GM18519 (cell line): ENCODE measurements around the gene CNOT6.

Experiments
- ATAC-seq: cut with Tn5 transposase; IDR thresholded peaks from one replicate; pipeline ENCODE4 v1.9.1; 2021; ENCODE audit warnings: mild to moderate bottlenecking, moderate library complexity; ENCODE audit not compliant: unreplicated experiment, low FRiP score

CNOT6 gene

DNA sequence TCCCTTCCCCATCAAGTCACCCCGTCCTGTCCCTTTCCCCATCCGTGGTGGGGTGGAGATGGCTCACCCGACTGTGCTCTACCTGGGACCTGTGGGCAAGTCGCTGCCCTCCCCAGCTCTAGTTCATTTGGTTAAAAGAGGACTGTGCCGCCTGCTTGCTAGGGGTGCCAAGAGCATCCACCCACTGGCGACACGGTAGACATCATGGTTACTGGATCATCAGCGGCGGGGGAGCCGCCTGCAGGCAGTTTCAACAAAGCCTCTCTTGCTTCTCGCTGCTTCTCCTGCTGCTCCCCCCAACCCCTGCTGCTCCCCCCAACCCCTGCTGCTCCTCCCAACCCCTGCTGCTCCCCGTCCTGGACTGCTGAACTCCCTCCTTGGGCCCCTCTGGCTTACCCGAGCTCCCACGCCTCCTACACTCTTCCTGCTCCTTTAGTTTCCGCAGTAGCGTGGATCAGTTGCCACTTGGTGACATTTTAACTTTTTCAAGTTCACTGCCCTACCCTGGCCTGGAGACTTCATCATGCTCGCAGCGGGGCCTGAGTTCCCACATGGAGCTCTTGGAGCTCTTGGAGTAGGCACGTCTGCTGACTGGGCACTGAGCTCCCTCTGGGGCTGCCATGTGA lies 119.1 kb downstream of the CNOT6 start:
- ATAC-seq: no peak

- no peak for ATAC-seq
Measured at GRCh38 chr5:180613814-180614188, 119.6 kb downstream of the CNOT6 start.

- no peak for ATAC-seq
Measured at GRCh38 chr5:180618487-180618828, 124.3 kb downstream of the CNOT6 start.

- ATAC-seq: no peak
Measured at GRCh38 chr5:180618829-180619562, 124.8 kb downstream of the CNOT6 start.

DNA sequence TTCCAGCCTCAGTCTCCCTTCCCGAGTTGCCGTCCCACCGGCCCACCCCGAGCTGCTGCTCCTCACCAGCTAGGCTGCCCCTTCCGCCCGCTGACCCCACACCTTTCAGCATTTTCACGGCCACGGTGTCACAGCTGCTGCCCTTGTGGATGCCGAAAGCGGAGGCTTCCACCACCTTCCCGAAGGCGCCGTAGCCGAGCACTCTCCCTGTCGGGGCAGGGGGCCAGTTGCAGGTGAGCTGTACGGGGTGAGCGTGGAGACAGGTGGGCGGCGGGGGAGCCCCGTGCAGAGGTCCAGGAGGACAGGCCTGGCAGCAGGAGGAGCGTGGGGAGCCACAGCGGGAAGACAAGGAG lies 125.4 kb downstream of the CNOT6 start:
- no peak for ATAC-seq

DNA sequence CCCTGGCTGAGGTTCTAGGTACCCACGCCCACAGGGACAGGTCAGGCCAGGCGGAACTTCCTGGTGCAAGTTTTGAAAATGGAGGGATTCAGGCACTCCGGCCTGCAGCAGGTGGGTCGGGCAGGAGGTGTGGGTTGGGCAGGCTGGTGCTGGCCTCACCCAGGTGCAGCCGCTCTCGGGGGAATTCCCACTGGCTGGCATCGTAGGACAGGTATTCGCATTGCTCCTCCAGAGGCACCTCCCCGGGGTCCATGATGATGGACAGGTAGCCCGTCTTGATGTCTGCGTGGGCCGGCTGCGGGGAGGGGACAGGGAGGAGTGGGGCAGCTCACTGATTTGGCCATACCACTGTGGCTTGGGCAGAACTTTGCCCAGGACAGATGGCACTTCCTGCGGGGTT lies 125.8 kb downstream of the CNOT6 start:
- ATAC-seq: no peak

DNA sequence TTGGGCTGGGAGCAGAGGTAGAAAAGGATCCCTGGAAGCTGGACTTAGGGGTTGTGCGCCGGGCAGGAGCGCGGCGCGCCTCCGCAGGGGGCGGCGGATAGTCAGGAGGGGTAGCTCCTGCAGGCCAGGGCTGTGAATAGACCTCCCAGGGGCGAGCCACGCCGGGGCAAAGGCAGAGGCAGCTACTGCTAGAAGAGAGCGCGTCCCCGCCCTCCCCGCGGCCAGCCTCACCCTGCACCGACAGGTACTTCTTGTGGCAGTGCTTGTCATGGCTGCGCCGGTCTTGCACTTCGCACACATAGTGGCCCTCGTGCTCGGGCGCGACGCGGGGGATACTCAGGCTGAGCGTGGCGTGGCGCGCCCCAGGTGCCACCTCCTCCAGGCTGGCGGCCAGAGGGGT lies 127.1 kb downstream of the CNOT6 start:
- ATAC-seq: no peak

GRCh38 chr5:180622910-180623309 lies 128.7 kb downstream of the CNOT6 start:
- ATAC-seq: no peak

DNA sequence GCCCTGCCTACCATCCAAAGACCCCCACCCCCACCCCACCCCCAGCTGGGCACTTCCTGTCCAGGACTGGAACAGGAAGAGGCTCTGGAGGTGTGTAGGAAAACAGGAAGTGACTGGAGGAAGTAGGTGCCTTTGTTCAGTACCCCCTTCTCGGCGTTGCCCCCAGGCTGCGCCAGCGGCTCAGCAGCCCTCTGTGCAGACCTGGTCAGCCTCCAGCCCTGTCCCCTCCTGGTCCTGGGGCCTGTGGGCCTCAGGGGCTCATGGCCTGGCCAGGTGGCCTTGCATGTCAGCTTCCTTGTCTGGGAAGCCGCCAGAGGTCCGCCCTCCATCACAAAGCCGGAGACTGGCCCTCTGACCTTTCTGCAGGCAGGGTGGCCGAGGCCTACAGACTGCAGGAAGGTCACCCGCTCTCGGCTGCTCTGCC lies 129.2 kb downstream of the CNOT6 start:
- ATAC-seq: no peak

- no peak for ATAC-seq
Measured at GRCh38 chr5:180623844-180624243, 129.7 kb downstream of the CNOT6 start.

- ATAC-seq: no peak
Measured at GRCh38 chr5:180624587-180624986, 130.4 kb downstream of the CNOT6 start.

- ATAC-seq: no peak
Measured at GRCh38 chr5:180625125-180625790, 131.1 kb downstream of the CNOT6 start.

DNA sequence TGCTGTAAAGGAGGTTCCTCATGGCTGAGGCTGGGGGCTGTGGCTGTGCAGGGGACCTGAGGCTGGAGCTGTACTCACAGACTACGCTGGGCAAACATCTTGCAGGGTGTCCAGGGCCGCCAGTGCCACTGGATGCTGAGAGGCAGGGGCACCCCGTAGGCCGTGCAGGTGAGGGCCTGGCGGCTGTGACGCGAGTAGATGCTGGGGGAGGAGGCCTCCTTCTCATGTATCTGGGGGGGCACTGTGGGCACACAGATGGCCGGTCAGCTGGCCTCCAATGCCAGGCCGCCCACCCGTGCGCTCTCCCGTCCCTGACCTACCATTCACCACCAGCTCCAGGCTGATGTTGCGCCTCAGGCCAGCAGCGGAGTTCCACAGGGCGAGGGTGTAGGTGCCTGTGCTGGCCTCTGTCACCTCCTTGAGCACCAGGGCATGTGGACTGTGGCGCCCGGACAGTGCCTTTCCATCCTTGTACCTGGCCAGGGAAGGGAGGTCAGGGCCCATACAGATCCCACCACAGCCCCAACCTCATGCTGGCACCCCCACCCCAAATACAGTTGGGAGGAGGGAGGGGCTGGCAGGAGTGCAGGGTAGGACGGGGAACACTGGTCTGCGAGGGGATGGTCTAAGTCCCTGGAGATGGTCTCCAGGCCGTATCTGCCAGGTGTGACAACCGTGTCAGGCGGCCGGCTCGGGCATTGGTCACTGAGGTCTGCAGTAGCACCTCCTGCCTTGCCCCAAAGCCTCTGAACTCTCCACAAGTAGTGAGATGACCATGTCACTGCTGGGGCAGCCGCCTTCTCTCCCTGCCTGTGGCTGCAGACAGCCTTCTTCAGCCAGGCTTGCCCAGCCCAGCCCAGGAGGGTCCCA lies 131.8 kb downstream of the CNOT6 start:
- no peak for ATAC-seq

GRCh38 chr5:180626661-180627385 lies 132.6 kb downstream of the CNOT6 start:
- no peak for ATAC-seq

DNA sequence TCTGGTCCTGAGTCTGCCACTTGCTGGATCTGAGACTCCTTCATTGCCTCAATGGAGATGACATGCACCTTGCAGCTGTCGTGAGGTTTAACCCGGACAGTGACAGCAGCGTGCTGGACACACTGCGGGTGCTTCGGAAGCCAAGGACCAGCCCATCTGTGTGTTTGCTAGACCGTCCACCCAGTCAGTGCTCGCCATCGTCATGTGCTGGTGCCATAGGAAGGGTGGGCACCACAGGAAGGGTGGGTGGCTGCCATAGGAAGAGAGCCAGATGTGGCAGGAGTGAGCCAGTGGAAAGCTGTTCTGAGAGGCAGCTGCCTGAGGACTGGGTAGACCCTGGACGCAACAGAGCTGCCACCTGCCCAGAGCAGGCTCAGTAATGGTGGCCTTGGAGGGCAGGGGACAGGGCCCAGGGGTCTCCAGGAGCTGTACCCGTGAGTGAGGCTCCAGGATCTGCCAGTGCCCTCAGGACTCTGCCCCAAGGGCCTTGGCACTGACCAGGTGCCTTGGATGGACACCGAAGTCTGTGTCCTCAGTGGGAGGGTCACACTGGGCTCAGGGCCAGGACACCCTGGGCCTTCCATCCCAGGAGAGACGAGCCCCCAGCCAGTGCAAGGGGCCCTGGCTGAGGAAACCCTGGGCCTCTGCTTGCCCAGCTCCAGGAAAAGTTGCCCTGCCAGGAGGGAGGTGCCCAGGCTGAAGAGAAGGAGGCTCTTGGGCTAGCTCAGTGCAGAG lies 133.4 kb downstream of the CNOT6 start:
- ATAC-seq: no peak
